GM21528 (cell line): ENCODE results near the gene TMPRSS15.

Experiments
- ATAC-seq: cut with Tn5 transposase; IDR thresholded peaks from one replicate; pipeline ENCODE4 v1.9.1; 2021; ENCODE audit warnings: mild to moderate bottlenecking, moderate library complexity; ENCODE audit not compliant: unreplicated experiment, low FRiP score

The TMPRSS15 gene

DNA sequence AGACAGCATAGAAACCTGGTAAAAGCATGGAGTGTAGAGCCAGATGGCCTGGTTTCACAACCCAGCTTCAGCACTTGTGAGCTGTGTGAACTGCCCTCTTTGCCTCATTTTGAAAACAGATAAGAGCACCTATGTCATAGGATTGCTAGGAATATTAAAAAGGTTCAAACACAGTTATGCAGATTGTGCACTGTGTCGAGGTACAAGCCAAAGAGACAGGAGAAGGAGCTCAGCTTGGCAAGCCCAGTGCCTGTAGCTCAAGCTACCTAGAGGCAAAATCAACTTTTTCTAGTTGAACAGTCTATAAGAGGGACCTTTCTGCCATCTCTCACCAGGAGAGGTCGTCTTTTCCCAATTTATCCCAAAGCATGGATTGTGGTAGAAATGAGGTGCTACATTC, 153.9 kb downstream of the TMPRSS15 start:
- ATAC-seq, result no peak

DNA sequence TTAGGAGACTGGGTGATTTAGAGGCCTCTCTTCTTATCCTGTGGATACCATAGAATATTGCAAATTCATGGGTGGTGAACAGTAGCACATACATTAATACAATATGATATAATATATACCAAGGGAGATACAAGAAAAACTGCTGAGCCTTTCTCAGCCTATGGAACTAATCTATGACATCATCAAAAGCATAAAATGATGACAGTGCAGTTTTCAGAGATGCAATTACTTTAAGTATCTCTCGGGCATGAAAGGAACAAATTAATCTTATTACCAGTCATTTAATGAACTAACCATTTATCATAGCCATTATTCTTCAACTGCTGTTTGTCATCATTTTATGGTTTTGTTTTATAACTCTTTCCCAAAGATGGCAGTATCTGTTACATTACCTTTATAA, 155.4 kb downstream of the TMPRSS15 start:
- ATAC-seq, result no peak

DNA sequence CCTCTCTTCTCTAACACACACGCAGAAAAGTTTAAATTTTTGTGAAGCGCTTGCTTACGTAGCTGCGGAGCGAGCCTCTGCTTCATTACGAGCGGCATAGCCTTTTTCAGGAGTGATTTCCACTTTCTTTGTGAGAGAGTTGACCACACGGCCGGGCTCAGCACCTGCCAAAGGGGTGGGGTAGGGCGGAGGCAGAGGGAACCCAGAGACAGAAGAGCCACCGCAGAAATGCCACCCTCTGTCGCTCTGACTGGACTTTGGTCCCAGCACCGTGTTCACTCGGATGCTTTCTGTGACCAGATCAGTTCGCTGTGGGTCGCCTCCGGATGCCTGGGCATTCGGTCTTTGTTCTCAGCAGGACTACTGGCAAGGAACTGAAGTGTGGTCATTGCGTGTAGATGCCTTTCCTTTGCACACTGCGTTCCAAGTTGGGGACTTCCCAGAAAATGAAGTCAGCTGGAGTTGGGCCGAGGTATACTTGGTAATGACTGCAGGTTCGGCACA, 158.1 kb downstream of the TMPRSS15 start:
- ATAC-seq, result no peak

DNA sequence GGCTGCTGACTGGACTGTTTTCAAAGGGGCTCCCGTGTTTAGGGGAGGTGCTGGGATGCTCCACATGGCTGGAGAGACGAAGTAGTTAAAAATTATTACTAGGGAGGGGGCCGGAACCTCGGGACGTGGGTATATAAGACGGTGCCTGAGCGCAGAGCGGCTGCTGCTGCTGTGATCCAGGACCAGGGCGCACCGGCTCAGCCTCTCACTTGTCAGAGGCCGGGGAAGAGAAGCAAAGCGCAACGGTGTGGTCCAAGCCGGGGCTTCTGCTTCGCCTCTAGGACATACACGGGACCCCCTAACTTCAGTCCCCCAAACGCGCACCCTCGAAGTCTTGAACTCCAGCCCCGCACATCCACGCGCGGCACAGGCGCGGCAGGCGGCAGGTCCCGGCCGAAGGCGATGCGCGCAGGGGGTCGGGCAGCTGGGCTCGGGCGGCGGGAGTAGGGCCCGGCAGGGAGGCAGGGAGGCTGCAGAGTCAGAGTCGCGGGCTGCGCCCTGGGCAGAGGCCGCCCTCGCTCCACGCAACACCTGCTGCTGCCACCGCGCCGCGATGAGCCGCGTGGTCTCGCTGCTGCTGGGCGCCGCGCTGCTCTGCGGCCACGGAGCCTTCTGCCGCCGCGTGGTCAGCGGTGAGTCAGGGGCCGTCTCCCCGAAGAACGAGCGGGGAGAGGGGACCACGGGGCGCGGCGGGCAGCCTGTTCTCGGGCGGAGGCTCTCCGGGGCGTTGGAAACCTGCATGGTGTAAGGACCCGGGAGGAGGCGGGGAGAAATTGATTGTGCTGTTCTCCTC, 158.7 kb downstream of the TMPRSS15 start, which contains the start of gene CHODL:
Gene CHODL (plus strand): TSS at position 163 of the 793 bp plus-strand sequence. CDS start 391 bp downstream, at position 554.
- no peak for ATAC-seq

DNA sequence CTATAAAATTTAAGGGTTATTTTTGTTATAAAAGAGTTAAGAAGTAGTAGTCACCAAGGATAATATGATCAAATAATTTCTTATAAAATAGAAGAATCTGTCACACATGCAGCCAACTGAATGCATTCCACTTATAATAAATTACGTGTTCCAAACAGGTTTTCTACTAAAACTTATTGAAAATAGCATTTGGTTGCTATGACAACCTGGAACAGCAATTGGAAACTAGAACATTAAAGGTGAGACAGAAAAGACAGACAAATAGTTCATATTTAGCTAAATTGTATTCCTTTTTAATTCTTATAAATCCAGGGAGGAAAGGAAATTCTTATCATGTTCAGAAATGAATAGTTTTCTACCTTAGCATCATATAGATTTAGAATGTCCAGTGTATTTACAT, 168.0 kb downstream of the TMPRSS15 start:
- no peak for ATAC-seq

DNA sequence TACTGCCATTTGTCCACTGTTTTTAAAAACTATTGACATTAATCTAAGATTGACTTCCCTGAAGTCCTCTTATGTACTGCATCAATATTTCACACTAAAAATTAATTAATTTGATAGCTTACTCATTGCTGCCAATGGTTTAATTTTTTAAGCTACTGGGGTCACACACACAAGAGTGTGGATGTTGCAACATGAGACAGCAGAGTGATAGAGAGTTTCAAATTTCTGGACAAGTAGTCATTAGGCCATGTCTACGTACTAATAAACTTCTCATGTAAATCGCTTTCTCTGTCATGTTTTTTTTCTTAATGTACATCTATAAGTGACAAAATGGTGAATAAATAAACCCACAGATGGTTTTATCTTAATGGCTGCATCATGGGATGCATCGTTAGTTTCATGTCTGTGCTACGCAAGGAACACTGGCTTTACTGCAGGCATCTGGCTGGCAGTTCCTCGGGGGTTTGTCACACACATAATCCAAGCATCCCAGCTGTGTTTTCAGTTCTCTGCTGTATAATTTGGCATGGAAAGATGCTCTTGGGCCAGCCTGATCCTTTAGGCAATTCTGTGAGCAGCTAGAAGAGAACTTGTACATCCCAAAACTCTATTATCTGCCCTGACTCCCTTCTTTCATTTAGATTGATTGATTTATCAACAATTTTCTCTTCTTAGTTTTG, 175.4 kb downstream of the TMPRSS15 start:
- no peak for ATAC-seq

DNA sequence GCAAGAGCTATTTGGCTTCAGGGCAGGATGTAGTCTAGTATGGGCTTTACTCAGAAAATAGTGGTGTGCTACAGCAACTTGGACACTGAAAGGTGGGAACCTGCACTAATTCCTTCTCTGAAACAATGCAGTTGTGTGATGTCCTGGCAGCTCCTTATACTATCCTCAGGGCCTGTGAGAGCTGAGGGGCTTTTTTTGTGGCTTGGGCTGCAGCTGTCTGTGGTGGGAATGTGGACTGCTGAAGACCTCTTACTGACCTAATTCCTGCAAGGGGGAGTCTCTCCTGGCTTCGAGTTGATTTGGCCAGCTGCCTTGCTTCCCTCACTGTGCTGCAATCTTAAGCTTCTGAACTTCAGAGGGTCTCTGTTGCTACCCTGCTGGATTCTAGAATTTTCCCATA, 181.2 kb downstream of the TMPRSS15 start:
- ATAC-seq, result no peak

DNA sequence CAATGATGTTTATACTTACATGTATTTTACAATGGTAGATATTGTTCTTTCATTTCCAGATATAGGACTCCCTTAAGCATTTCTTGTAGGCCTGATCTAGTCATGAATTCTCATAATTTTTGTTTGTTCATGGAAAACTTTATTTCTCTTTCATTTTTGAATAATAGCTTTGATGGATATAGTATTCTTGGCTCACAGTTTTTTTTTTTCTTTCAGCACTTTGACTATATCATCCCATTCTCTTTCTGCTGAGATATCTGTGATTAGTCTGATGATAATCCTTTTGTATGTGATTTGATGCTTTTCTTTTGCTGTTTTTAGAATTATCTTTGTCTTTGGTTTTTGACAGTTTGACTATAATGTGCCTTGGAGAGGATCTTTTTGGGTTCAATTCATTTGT, 183.1 kb downstream of the TMPRSS15 start:
- ATAC-seq, result no peak
